SK-MEL-5 (cell line): ENCODE data around the gene INHBA. TPM values are rescaled to one million over a fixed set of nuclear protein-coding genes. Genes with fewer than 3 reads are reported as not detected.
A peak's percentile ranks its signal among the peaks of the same experiment; 100 is the strongest.

Experiments
- DNase-seq: peaks from one replicate; pipeline ENCODE4 v3.0.0-alpha.2; 2016; ENCODE audit warnings: low read depth, low spot score
- in situ Hi-C: cut with HindIII; loops from 2 replicates; pipeline ENCODE4 v1.10.0; 2016; ENCODE audit warnings: low sequenced_read_pairs, high pct_unique_total_duplicates, low pct_unique_long_range_greater_than_20kb
- total RNA-seq: library from RNA; depleted of rRNA; stranded (reverse); fragments of >200 nt; shearing (Covaris generic); gene quantifications from 2 replicates; pipeline ENCODE4 v1.2.3, GENCODE V29; 2014

Gene INHBA
- total RNA-seq, 1 experiment from 2014 or later = 0.05 TPM

DNA sequence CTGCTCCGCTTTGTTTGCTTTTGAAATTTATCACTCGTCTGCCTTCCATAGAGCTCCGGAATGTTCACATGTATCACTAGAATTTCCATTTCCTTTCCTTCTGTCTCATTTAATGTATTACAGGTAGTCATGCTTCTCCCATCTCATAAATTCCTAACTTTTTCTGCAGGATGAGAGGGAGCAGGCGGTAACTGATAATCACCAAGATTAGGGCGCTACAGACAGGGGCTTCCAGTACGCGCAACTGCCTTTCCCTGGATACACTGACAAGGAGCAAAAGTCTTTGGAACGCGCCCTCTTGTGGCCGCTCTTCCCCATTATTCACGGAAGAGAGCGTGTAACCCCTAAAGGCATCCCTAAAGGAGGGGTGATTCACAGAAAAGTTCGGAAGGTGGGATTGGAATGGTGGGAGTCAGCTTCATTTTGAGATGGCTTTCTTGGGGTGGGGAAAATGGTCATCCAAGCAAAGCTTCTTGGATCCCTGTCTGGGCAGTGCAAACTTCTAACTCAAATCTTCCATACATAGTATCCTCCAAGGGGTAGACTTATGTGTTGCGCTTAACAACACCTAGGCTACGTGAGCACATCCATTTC, 6.5 kb downstream of the INHBA start:
- peak; percentile 86 for DNase-seq
- in situ Hi-C loops = no loop called here

DNA sequence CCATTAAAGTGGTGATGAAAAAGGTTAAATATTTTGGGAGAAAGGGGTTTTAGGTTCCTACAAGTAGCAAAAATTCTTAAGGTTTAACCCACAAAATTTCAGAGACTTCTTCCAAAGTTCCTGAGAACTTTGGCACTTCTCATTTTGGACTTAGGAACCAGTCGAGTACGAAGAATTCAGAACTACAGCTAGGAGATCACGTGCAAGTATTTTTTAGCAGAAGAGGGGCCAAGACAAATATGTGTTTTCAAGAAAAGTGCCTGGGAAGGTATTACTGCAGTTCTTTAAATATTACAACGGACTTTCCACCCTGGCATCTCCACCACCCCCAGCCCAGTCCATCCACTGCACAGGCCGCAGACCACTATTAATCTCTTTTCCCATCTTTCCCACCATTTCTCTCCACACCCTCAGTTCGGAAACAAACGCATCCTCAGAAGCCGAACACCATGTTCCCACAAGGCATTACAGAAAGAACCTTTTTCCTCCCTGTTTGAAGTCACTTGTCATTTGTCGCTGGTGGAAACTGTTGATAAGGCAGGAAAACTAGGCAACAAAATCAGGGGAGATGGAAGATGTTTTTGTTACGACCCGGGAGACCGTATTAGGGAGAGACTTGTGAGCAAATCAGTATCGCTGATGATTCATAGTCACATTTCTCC, 7.1 kb downstream of the INHBA start:
- in situ Hi-C loops = no loop called here
- DNase-seq = no peak

DNA sequence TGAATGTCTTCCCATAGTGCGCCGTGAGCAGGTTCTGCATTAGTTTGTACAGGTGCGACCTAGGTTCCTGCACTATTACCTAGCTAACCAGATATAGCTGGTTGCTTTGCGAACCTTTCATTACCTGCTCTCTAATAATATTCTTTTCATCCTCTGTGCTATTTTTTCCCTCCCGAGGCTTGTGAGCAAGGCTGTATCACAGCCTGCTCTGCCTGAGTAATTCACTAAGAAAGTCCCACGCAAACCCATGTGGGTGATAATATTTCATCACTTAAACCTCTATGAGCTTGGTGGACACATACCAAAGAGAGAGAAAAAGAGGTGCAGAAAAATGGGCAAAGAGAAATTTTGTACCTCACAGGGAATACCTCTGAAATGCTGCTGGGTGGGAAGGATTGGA, 8.4 kb downstream of the INHBA start:
- in situ Hi-C loops = no loop called here
- no peak for DNase-seq

DNA sequence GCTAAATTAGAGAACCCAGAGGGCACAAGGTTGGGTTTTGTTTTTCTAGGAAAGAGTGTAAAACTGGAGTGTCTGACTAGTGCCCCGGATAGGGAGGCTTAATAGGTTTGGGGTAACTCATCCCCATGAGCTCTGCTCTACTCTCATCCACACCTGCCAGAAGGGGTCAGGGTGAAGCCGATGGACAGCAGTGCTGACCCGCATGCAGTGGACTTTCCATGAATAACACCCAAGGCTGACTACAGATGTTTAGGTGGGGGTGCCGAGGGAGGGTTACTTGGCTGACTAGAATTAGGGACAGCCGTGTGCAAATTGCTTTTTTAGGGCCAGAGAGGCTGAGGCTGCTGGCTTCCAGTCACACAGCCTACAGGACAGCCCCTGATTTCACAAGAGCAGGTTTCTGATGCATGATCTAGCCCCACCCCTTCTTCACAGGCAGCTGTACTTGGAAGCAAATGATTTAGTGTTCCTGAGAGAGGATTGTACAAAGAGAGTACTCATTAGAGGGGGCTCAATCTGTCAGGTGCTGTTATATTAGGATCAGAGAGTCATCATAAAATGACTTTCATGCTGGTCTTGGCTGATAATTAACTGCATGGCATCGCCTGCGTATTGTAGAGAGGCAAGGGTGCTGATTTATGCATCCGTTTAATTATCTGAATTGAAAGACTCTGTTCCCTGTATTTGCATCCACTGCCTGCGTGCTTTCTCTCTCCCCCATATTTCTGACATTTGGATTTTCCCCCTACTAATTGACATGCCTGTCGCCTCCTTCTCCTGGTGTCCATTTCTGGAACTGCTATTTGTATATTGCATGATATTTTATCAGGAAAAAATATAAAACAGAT, 9.5 kb downstream of the INHBA start:
- DNase-seq = peak; percentile 30
- in situ Hi-C loops = no loop called here

DNA sequence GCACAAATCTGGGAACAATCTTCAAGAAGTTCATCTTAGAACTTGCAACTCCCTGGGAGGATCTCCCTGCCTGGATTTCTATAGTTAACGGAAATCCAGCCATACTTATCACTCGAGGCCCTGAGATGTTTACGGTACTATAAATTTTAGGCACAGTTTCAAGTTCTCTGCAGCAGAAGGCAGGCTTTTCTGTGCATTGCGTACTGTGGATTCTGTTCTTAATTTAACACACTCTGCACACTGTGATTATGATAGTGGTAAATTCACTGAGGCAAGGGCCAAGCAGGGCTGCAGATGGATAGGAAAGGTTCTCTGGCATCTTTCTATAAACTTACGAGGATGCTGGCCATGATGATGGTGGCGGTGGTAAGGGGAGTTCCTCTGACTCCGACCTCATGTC, 10.6 kb downstream of the INHBA start:
- in situ Hi-C loops = no loop called here

DNA sequence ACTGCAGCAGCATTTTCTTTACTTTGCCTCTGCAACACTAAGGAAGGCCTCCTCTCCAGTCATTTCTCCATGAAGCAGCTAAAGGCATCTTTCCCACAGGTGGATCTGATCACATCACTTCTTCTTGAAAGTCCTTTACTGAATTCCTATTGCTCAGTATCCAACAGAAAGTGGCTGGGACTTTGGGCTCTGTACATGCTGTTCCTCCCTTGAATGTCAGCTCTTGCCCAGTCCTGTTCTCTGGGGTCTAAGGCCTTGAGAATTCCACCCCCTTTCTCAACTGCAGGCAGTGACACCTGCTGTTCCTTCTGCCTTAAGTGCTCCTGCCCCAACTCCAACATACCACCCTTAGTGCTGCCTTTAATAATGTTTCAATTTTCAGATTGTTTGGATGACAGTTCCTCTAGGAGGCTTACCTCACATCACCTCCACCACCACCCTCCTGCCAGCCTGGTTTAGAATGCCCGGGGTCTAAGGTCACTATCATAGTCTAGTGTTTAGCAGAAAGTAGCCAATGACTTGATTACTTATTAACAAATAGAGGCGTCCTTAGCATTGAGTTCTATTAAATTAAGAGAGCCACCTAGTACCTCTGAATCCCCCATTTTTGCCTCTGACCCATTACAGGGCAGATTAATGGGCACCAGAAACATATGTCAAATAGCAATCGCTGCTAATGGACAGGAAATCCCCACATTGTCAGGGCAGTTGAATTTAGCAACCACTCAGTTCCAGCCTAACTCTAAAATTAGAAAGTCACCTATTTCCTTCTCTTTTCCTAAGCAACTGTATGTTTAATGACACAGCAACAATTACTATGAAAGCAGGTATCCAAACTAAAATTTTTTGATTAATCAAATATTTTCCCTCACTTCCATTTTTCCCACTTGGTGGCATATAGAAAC, 11.4 kb downstream of the INHBA start:
- no peak for DNase-seq
- in situ Hi-C loops = no loop called here

More for the DNA sequence above, 10.6 kb downstream of the INHBA start:
- no peak for DNase-seq

DNA sequence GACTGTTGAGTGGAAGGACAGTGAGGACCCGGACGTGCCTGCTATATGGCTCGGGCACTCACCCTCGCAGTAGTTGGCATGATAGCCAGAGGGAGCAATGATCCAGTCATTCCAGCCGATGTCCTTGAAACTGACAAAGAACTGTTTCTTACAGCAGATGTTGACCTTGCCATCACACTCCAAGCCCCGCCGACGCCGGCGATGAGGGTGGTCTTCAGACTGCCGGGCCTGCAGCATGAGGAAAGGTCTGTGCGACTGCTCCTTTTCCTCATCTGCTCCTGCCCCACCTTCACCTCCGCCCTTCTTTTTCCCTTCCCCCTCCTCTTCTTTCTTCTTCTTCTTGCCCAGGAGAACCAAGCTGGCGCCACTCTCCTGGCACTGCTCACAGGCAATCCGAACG, 13.1 kb downstream of the INHBA start:
- in situ Hi-C loops = no loop called here
- no peak for DNase-seq

DNA sequence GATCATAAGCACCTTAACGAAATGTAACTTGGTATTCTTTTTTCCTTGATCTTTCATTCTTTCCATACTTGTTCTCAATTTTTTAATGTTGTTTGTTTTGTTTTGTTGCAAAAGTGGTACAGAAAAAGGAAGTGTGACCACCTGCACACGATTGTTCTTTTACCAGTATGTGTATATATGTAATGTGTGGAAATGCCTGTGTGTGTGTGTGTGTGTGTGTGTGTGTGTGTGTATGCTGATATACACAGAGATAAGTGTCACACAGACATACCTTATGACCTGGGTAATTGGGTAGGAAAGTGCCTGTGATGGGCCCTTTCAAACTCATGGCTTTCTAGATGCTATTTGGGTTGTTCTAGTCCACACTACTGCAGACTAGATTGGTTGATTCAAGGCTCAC, 14.0 kb downstream of the INHBA start:
- DNase-seq = no peak
- in situ Hi-C loops = no loop called here

DNA sequence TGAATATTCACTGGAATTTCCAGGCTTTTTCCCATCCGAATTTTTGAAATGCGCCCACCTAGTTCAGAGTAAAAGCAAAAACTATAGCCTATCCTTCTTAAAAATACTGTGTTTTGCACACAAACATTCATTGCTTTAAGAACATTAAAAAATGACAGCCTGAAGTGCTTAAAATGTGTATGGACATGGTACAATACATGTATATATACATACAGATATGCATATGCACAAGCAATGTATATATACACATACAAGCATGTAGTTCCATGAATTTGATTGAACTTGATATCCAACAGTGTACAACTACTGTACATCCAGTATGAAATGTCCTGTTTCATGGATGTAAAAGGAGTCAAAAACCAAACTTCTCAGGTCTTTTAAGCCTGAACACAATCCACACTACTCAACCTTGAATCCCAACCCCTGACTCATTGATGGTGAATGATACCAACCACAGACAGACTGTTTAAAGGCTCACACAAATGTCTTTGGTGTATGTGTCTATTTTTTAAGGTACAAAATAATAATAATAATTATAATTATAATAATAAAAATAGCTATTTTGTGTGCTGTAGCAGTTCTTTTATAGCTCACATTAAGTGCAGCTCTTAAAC, 14.8 kb downstream of the INHBA start:
- no peak for DNase-seq
- in situ Hi-C loops = no loop called here

DNA sequence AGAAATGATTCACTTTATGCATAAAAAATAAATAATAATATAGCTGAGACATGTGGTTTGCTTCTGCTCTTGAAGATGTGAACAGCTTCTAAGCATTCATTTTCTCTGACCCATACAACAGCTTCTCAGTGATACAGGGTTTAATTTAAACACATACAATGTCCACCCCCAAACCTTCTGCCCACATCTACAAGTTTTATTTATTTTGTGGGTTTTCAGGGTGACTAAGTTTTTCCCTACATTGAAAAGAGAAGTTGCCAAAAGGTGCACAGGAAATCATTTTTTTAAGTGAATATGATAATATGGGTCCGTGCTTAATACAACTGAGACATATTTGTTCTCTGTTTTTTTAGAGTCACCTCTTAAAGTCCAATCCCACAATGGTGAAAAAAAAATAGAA, 17.2 kb downstream of the INHBA start:
- DNase-seq = no peak
- in situ Hi-C loops = no loop called here

DNA sequence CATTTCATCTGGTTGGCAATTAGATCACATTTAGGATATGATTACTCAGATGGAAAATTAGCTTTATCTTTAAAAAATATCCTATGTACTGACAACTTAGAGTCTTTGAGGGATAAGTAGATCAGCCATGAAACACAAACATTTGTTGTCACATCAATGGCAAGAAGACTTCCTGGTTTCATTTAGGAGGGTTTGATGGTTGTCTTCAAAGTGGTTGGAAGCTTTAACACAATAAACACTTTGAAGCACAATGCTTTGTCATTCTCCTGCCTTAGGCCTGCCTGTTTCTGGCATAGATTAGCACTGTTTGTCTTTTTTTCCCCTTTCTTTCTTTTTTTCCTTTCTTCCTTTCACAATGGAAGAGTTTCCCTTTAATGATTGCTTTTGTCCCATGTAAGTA, 20.5 kb downstream of the INHBA start:
- no peak for DNase-seq
- in situ Hi-C loops = no loop called here

DNA sequence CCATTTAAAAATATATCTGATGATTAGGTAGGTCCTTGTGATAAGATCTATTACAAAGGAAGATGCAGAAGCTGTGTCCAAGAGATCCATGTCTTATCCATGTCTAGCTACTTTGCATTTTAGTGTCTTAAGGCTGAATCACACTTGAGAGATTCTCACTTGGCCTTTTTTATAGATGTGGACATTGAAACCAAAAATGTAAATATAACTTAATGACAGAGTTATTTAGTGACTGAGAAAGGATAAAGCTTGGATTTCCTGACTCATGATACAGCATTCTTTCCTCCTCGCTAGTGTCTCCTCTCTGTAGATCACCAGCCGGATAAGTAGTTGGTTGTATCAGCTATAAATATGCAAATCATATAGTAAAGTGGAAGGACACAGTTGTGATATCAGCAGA, 23.3 kb downstream of the INHBA start:
- no peak for DNase-seq
- in situ Hi-C loops = no loop called here

DNA sequence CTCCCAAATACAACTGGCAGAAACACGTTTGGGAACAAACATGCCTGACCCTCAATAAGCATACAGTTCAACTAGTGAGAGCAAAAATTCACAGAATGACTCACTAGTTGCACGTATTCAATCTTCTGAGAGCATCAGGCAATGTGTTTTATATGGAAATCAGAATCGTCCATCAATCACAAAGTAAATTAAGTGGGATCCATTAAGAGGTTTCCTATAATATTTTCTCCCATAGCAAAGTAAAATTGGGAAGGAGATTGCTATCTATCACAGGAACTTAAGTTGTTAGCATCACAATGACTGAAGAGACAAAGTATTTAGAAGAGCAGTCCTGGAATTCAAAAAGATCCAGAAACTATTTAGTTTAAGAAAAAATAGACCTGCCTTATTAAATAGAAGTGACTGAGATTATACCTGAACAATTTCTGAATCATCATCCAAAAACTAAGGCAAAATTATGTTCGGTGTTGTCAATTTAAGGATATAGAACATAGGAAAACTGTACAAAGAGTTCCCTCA, 28.3 kb downstream of the INHBA start:
- in situ Hi-C loops = no loop called here
- no peak for DNase-seq

DNA sequence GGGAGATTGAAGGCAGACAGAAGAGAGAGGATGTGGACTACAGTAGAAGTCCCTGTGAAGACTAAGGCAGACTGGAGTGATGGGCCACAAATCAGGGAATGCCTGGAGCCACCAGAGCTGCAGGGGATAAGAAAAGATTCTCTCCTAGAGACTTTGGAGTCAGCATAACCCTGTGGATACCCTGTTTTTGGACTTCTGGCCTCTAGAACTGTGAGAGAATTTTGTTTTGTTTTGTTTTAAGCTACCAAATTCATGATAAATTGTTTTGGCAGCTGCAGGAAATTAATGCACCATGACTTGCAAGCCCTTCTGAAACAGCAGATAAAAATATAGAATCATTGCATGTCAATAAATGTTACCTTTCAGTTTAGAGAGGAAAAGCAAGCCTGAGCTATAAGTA, 41.3 kb downstream of the INHBA start:
- in situ Hi-C loops = no loop called here
- DNase-seq = no peak

DNA sequence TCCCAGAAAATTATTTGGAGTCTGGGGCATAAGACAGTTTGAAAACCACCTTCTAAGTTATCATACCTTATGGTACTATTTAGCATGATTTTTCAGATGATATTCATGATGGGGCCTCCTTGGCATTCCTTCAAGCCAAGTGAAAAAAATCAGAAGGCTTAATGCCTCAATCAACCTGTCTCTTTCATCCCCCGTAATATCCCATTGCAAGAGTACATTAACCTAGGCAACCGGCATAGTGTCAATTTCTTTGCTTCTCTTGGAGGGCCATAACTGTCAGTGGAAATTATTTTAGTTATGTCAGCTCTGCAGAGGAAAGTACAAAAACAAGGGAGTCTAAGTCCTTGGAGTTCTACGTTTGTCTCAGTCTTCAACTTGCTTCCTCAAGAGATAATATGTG, 43.4 kb downstream of the INHBA start:
- no peak for DNase-seq
- in situ Hi-C loops = no loop called here

DNA sequence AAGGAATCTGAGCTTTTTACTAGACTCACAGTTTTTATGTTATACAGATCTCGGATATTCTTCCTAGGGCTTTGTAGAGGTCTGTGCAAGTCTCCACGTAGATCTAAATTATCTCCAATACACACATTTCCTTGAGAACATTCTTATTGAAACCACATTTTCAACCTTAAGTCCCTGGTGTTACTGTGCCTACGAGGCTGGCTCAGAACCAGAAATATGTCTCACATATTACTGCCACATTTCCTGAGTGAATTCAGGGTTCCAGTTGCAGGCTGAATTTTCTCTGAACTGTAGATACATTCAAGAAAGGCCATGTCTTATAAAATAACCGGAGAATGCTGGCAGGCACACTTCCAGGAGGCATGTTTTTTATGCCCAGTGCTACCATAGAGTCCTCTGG, 46.5 kb downstream of the INHBA start:
- DNase-seq = no peak
- in situ Hi-C loops = no loop called here

DNA sequence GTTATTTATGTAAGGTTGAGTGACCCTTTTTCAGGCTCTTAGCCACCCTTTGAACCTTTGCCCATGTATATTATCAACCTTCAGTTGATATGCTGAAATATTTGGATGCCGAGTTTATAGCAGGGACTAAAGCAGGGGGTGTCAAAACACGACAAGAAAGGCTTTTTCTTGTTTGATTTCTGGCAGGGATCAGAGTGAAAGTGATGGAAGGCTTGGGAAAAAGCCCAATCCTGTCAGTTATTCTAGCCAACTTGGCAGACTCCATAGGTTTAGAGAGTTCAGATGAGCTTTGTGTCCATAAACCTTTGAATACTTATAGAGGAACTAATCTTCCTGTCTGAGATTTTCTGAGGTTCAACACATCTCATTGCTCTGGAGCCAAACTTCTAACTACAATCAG, 47.5 kb downstream of the INHBA start:
- in situ Hi-C loops = no loop called here
- DNase-seq = no peak
